GM21390 (cell line): ENCODE results near the gene CFAP107.

Source experiments
- ATAC-seq: cut with Tn5 transposase; IDR thresholded peaks from one replicate; pipeline ENCODE4 v1.9.1; 2021; ENCODE audit not compliant: unreplicated experiment

CFAP107 gene

GRCh38 chr1:12739613-12740012 is 6.4 kb upstream of the CFAP107 start:
- ATAC-seq: no peak

GRCh38 chr1:12741946-12742345 is 4.1 kb upstream of the CFAP107 start:
- ATAC-seq: no peak

GRCh38 chr1:12745126-12745991 is 641 bp upstream of the CFAP107 start:
- no peak for ATAC-seq

- ATAC-seq: no peak
These were observed 2.9 kb downstream of the CFAP107 start for GRCh38 chr1:12748778-12749355.

- ATAC-seq: no peak
These were observed 8.7 kb downstream of the CFAP107 start for GRCh38 chr1:12754738-12755137.

- ATAC-seq: no peak
These were observed 10.3 kb downstream of the CFAP107 start for GRCh38 chr1:12756273-12756672.

GRCh38 chr1:12756768-12757413 is 10.9 kb downstream of the CFAP107 start:
- ATAC-seq: no peak

GRCh38 chr1:12757836-12758235 is 11.8 kb downstream of the CFAP107 start:
- no peak for ATAC-seq

GRCh38 chr1:12760256-12760795 is 14.3 kb downstream of the CFAP107 start:
- ATAC-seq: no peak

- ATAC-seq: no peak
These were observed 15.8 kb downstream of the CFAP107 start for GRCh38 chr1:12761781-12762180.

GRCh38 chr1:12762766-12763165 is 16.8 kb downstream of the CFAP107 start:
- ATAC-seq: no peak

- ATAC-seq: no peak
These were observed 17.5 kb downstream of the CFAP107 start for GRCh38 chr1:12763479-12763878.

- no peak for ATAC-seq
These were observed 18.0 kb downstream of the CFAP107 start for GRCh38 chr1:12764016-12764415.

- no peak for ATAC-seq
These were observed 23.0 kb downstream of the CFAP107 start for GRCh38 chr1:12769031-12769430.

GRCh38 chr1:12769976-12770505 is 24.0 kb downstream of the CFAP107 start:
- no peak for ATAC-seq

- ATAC-seq: no peak
These were observed 24.6 kb downstream of the CFAP107 start for GRCh38 chr1:12770620-12771019.

- ATAC-seq: no peak
These were observed 25.2 kb downstream of the CFAP107 start for GRCh38 chr1:12771186-12771585.

GRCh38 chr1:12772520-12772919 is 26.5 kb downstream of the CFAP107 start:
- no peak for ATAC-seq

- no peak for ATAC-seq
These were observed 27.4 kb downstream of the CFAP107 start, which contains the start of gene PRAMEF12 for GRCh38 chr1:12773438-12773837. Gene PRAMEF12 (plus strand): TSS chr1:12773738. CDS start chr1:12774868, 1,130 bp downstream.

GRCh38 chr1:12774801-12775345 is 28.9 kb downstream of the CFAP107 start:
- ATAC-seq: no peak

GRCh38 chr1:12775443-12775842 is 29.4 kb downstream of the CFAP107 start:
- ATAC-seq: no peak
